Vagina (tissue), 2 donors: ENCODE measurements around the gene RNF4. TPM values are rescaled to one million over a fixed set of nuclear protein-coding genes. Genes with fewer than 3 reads are reported as not detected.
"Not testable (repeated sequence)": the region's sequence is repeated elsewhere in the genome, so short reads cannot be mapped to it uniquely, and the experiment has no call there.

Experiments
- DNase-seq, 2 donors: peaks; one replicate each; pipeline ENCODE4 v3.0.0-alpha.2; 2017; ENCODE audit errors: extremely low spot score in 2 of 2
- H3K27ac ChIP-seq: fragments of 200-600 bp; sonication (generic); one replicate; pipeline ENCODE4 v1.5.1; 2019
- H3K27me3 ChIP-seq: fragments of 200-600 bp; sonication (generic); one replicate; pipeline ENCODE4 v1.5.1; 2019
- H3K36me3 ChIP-seq, 2 donors: fragments of 200-600 bp; sonication (generic); one replicate each; pipeline ENCODE4 v1.5.1; 2017 to 2019
- H3K4me1 ChIP-seq: fragments of 200-600 bp; sonication (generic); one replicate; pipeline ENCODE4 v1.5.1; 2019
- H3K4me3 ChIP-seq, 2 donors: fragments of 200-600 bp; sonication (generic); 1 replicate in 1 of 2; 2 replicates in 1 of 2; pipeline ENCODE4 v1.5.1; 2016 to 2019
- H3K9me3 ChIP-seq: fragments of 200-600 bp; sonication (generic); one replicate; pipeline ENCODE4 v1.5.1; 2019
- POLR2A ChIP-seq, 2 donors: fragments of 450-650 bp; IDR thresholded peaks; one replicate each; pipeline ENCODE4 v1.6.1; 2017; ENCODE audit warnings: antibody characterized with exemption in 2 of 2, mild to moderate bottlenecking in 2 of 2, moderate library complexity in 2 of 2
- POLR2AphosphoS5 ChIP-seq, 2 donors: sonication (generic); formaldehyde crosslinking; IDR thresholded peaks; one replicate each; pipeline ENCODE4 v1.9.0; 2017; ENCODE audit warnings: antibody characterized with exemption in 2 of 2, mild to moderate bottlenecking in 2 of 2, low read depth in 1 of 2; ENCODE audit not compliant: insufficient read depth in 1 of 2
- intact Hi-C: fragments of 100-400 bp; cut with DNase I; formaldehyde crosslinking; loops from one replicate; pipeline ENCODE4 v1.15.1; 2023
- total RNA-seq: library from RNA; depleted of rRNA; stranded (reverse); fragments of >200 nt; gene quantifications from one replicate; pipeline ENCODE4 v1.2.3, GENCODE V29; 2016
- TF ChIP-seq, protein P1 (sequence below), 3 experiments: fragments of 450-650 bp in 2 of 3; fragments of 200-600 bp in 1 of 3; sonication (generic) in 1 of 3; IDR thresholded peaks; one replicate each; pipeline ENCODE4 v1.5.1; 2017 to 2019; ENCODE audit warnings: antibody characterized with exemption in 3 of 3, mild to moderate bottlenecking in 2 of 3, moderate library complexity in 2 of 3

Gene RNF4
- total RNA-seq, 1 donor from 2014 or later, result 30.2 TPM

DNA sequence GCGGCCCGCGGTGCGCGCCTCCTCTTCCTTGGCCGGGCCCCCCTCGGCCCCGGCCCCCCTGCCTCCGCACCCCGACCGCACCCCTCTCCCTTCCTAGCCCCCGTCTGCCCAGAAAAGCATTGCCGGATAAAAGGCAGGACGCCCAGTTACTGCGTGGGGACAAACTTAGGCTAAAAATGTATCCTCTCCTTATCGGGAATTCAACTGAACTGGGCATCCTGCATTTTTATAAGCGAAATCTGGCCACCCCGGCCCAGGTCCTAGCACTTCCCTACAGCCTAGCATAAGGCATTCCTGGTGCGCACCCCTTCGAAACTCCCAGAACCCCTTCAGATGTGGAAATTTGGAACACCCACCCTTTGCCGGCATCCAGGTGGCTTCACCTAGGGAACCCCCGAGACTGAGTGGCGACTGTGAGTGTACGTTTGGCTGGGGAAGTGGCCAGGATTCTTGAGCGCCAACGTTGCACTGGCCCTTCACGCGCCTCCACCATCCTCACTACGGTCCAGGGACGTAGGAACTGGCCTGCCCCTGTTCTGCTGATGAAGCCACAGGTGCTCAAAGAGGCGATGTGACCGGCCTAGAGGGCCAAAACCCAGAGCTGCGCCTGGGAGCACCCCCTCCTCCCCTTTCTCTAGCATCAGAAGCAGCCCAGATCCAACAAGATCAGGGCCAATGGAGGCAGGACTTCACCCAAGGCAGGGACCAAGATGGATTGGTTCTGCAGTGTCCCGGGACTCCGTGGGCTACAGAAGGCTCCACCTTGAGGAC is 5.7 kb upstream of the RNF4 start:
- peak overlapping the region; percentile 40 to 55 for H3K4me3 ChIP-seq
- H3K9me3 ChIP-seq, result no peaks in the 10 kb centered on the region
- H3K27me3 ChIP-seq, result no peaks in the 10 kb centered on the region
- intact Hi-C loops, result no loop called here
- no peak for DNase-seq
- peak overlapping the region; percentile 17 for H3K27ac ChIP-seq
- H3K4me1 ChIP-seq, result peaks cover 24% of the 10 kb centered on the region
- H3K36me3 ChIP-seq, result no peaks in the 10 kb centered on the region
- TF ChIP-seq, protein P1, sequence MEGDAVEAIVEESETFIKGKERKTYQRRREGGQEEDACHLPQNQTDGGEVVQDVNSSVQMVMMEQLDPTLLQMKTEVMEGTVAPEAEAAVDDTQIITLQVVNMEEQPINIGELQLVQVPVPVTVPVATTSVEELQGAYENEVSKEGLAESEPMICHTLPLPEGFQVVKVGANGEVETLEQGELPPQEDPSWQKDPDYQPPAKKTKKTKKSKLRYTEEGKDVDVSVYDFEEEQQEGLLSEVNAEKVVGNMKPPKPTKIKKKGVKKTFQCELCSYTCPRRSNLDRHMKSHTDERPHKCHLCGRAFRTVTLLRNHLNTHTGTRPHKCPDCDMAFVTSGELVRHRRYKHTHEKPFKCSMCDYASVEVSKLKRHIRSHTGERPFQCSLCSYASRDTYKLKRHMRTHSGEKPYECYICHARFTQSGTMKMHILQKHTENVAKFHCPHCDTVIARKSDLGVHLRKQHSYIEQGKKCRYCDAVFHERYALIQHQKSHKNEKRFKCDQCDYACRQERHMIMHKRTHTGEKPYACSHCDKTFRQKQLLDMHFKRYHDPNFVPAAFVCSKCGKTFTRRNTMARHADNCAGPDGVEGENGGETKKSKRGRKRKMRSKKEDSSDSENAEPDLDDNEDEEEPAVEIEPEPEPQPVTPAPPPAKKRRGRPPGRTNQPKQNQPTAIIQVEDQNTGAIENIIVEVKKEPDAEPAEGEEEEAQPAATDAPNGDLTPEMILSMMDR (IDR thresholded peaks at IDR 0.05), result no peak
- TF ChIP-seq POLR2AphosphoS5 (IDR thresholded peaks at IDR 0.05; ENCODE audit: insufficient read depth in 1 of 2, low read depth in 1 of 2), result no peak

DNA sequence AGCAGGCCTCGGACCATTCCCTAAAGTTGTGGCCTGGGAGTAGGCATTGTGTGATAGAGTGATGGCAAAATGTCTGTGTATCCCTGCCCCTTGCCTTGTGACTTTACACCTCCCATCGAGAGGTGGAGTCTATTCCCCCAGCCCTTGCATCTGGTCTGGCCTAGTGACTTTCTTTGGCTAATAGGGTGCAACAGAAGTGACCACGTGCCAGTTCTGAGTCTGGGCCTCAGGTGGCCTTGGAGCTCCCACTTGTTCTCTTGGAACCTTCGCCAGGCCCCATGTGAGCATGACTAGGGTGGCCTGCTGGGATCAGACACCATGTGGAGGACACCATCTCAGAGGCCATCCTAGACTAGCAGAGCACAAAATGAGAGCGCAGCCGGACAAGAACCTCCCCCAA is 3.9 kb upstream of the RNF4 start:
- no peak for DNase-seq
- no peak for TF ChIP-seq POLR2A (IDR thresholded peaks at IDR 0.05)
- TF ChIP-seq, protein P1 (IDR thresholded peaks at IDR 0.05), result no peak
- TF ChIP-seq POLR2AphosphoS5 (IDR thresholded peaks at IDR 0.05; ENCODE audit: insufficient read depth in 1 of 2, low read depth in 1 of 2), result no peak
- Histone ChIP-seq H3K4me1 (peaks cover 28% of the 10 kb centered on the region), H3K27ac (no peak overlapping the region), H3K9me3 (no peaks in the 10 kb centered on the region), H3K4me3 (no peak overlapping the region), H3K27me3 (no peaks in the 10 kb centered on the region), H3K36me3 (no peaks in the 10 kb centered on the region)
- intact Hi-C loops, result no loop called here

DNA sequence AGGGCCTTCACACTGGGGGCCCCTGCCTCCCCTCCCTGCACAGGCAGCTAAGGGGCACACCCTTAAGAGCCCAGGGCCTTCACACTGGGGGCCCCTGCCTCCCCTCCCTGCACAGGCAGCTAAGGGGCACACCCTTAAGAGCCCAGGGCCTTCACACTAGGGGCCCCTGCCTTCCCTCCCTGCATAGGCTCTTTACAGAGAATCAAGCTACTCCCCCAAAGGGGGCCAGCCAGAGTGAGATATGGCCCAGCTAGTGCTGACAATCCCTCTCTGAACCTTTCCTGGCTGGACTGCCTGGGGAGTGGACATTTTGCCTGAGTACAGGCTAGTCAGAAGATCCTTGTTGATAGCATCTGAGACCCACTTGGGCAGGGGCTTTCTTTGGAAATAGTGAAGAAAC is 3.4 kb upstream of the RNF4 start:
- DNase-seq, H3K27me3 ChIP-seq, H3K36me3 ChIP-seq, H3K4me3 ChIP-seq, intact Hi-C loops, H3K27ac ChIP-seq, H3K9me3 ChIP-seq: not testable (repeated sequence)
- H3K4me1 ChIP-seq, result peaks cover 33% of the 10 kb centered on the region

DNA sequence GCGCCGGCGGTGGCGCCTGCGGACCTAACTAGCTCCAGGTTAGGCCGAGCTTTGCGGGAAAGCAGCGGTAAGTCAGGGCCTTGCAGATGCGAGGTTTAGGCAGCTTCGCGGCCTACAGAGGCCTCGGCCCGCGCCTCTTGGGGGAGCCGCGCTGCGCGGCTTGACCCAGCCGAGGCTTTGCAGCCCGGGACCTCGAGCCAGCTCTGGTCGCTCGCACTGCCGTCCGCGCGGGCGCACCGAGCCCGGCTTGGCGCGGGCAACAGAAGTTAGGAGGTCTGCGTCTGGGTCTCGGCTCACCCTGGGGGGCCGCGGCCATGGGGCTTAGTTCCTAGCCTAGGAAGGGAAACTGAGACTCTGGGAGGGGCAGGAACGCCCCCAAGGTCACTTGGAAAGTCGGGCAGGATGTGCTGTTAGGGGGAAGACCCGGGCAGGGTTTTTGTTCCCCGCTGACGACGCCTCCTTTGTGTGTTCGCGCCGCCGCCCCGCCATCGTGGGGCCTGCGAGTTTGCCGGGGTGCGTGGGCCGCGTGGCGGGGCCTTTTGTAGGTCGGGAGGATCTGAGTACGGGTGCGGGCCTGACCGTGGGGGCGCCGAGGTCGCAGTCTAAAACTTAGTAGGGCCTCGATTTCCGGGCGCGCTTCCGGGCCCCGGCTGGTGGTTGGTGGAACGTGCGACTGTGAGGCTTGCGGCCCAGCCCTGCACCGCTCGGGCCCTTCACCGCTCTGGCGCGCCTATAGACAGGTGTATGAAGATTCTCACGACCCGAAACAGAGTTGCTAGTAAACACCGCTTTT is 482 bp downstream of the RNF4 start:
- intact Hi-C loops, result no loop called here

DNA sequence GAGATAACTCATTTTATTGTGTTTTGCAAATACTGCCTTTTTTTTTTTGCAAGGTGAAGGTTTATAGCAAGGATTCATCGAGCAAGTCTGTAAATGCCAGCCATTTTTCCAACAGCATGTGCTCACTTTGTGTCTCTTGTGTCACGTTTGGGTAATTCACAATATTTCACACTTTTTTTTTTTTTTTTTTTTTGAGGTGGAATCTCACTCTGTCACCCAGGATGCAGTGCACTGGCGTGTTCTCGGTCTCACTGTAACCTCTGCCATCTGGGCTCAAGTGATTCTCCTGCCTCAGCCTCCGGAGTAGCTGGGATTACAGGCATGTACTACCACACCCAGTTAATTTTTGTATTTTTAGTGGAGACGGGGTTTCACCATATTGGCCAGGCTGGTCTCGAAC is 1.9 kb downstream of the RNF4 start:
- no peak for DNase-seq
- H3K4me1 ChIP-seq, result peaks cover 40% of the 10 kb centered on the region
- H3K9me3 ChIP-seq, result no peaks in the 10 kb centered on the region
- H3K36me3 ChIP-seq, result peaks cover 0 to 18% of the 10 kb centered on the region in 2 donors
- TF ChIP-seq, protein P1 (IDR thresholded peaks at IDR 0.05), result no peak
- TF ChIP-seq POLR2AphosphoS5 (IDR thresholded peaks at IDR 0.05; ENCODE audit: insufficient read depth in 1 of 2, low read depth in 1 of 2), result no peak
- no peak for TF ChIP-seq POLR2A (IDR thresholded peaks at IDR 0.05)
- H3K4me3 ChIP-seq, result peak overlapping the region; percentile 53 to 81
- no peaks in the 10 kb centered on the region for H3K27me3 ChIP-seq
- H3K27ac ChIP-seq, result no peak overlapping the region
- intact Hi-C loops, result no loop called here

More for the DNA sequence above, 482 bp downstream of the RNF4 start:
- Histone ChIP-seq H3K36me3 (peaks cover 0 to 18% of the 10 kb centered on the region in 2 donors), H3K27me3 (no peaks in the 10 kb centered on the region), H3K9me3 (no peaks in the 10 kb centered on the region), H3K4me1 (peaks cover 33% of the 10 kb centered on the region), H3K4me3 (peak overlapping the region; percentile 53 to 81), H3K27ac (peak overlapping the region; percentile 73)
- no peak for DNase-seq
- TF ChIP-seq, protein P1 (IDR thresholded peaks at IDR 0.05), result no peak
- peak in 1 of 2 donors; percentile 3 for TF ChIP-seq POLR2A (IDR thresholded peaks at IDR 0.05)
- TF ChIP-seq POLR2AphosphoS5 (IDR thresholded peaks at IDR 0.05; ENCODE audit: insufficient read depth in 1 of 2, low read depth in 1 of 2), result peak in 1 of 2 donors; percentile 59
